Measurements from ENCODE around the gene OR11A1. TPM values are rescaled to one million over a fixed set of nuclear protein-coding genes. Genes with fewer than 3 reads are reported as not detected.
"Not testable (repeated sequence)": the region's sequence is repeated elsewhere in the genome, so short reads cannot be mapped to it uniquely, and the experiment has no call there.

Gene OR11A1
- polyA plus RNA-seq, 4 donors, result not detected

GRCh38 chr6:29479560-29479959, 22.7 kb upstream of the OR11A1 start:
- DNase-seq (ENCODE audit: low read depth in 4 of 4, low spot score in 2 of 4), result no peak

- DNase-seq (ENCODE audit: low read depth in 4 of 4, low spot score in 2 of 4), result no peak
Observed at GRCh38 chr6:29478740-29479139, 21.9 kb upstream of the OR11A1 start.

GRCh38 chr6:29477923-29478450, 21.1 kb upstream of the OR11A1 start:
- DNase-seq (ENCODE audit: low read depth in 4 of 4, low spot score in 2 of 4), result no peak

- no peak for DNase-seq (ENCODE audit: low read depth in 4 of 4, low spot score in 2 of 4)
Observed at GRCh38 chr6:29474996-29475395, 18.1 kb upstream of the OR11A1 start.

GRCh38 chr6:29466241-29466640, 9.4 kb upstream of the OR11A1 start:
- no peak for DNase-seq (ENCODE audit: low read depth in 4 of 4, low spot score in 2 of 4)

GRCh38 chr6:29465801-29466200, 8.9 kb upstream of the OR11A1 start:
- no peak for DNase-seq (ENCODE audit: low read depth in 4 of 4, low spot score in 2 of 4)

GRCh38 chr6:29465279-29465678, 8.4 kb upstream of the OR11A1 start:
- no peak for DNase-seq (ENCODE audit: low read depth in 4 of 4, low spot score in 2 of 4)

- DNase-seq (ENCODE audit: low read depth in 4 of 4, low spot score in 2 of 4), result no peak
Observed at GRCh38 chr6:29462022-29462421, 5.2 kb upstream of the OR11A1 start.

- no peak for DNase-seq (ENCODE audit: low read depth in 4 of 4, low spot score in 2 of 4)
Observed at GRCh38 chr6:29461021-29461814, 4.3 kb upstream of the OR11A1 start.

- no peak for DNase-seq (ENCODE audit: low read depth in 4 of 4, low spot score in 2 of 4)
Observed at GRCh38 chr6:29451471-29452193, 5.2 kb downstream of the OR11A1 start.

- no peak for DNase-seq (ENCODE audit: low read depth in 4 of 4, low spot score in 2 of 4)
Observed at GRCh38 chr6:29447670-29448069, 9.2 kb downstream of the OR11A1 start.

GRCh38 chr6:29444031-29444430, 12.8 kb downstream of the OR11A1 start:
- DNase-seq (ENCODE audit: low read depth in 4 of 4, low spot score in 2 of 4), result not testable (repeated sequence)

GRCh38 chr6:29442719-29443118, 14.2 kb downstream of the OR11A1 start:
- DNase-seq (ENCODE audit: low read depth in 4 of 4, low spot score in 2 of 4), result no peak

- DNase-seq (ENCODE audit: low read depth in 4 of 4, low spot score in 2 of 4), result no peak
Observed at GRCh38 chr6:29439006-29439405, 17.9 kb downstream of the OR11A1 start, which contains the start of gene OR10C1. Gene OR10C1 (plus strand): TSS chr6:29439306. CDS start chr6:29440016, 710 bp downstream.

GRCh38 chr6:29436730-29437129, 20.1 kb downstream of the OR11A1 start:
- not testable (repeated sequence) for DNase-seq (ENCODE audit: low read depth in 4 of 4, low spot score in 2 of 4)

GRCh38 chr6:29426654-29427053, 30.2 kb downstream of the OR11A1 start:
- DNase-seq (ENCODE audit: low read depth in 4 of 4, low spot score in 2 of 4), result no peak

- DNase-seq (ENCODE audit: low read depth in 4 of 4, low spot score in 2 of 4), result no peak
Observed at GRCh38 chr6:29425075-29425474, 31.8 kb downstream of the OR11A1 start.

GRCh38 chr6:29424575-29424974, 32.3 kb downstream of the OR11A1 start:
- DNase-seq (ENCODE audit: low read depth in 4 of 4, low spot score in 2 of 4), result no peak

- no peak for DNase-seq (ENCODE audit: low read depth in 4 of 4, low spot score in 2 of 4)
Observed at GRCh38 chr6:29424168-29424567, 32.7 kb downstream of the OR11A1 start.

GRCh38 chr6:29419516-29419915, 37.4 kb downstream of the OR11A1 start:
- DNase-seq (ENCODE audit: low read depth in 4 of 4, low spot score in 2 of 4), result no peak

- no peak for DNase-seq (ENCODE audit: low read depth in 4 of 4, low spot score in 2 of 4)
Observed at GRCh38 chr6:29414588-29414987, 42.3 kb downstream of the OR11A1 start, which contains the start of gene OR12D1. Gene OR12D1 (plus strand): TSS chr6:29414928.

GRCh38 chr6:29403801-29404200, 53.1 kb downstream of the OR11A1 start:
- no peak for DNase-seq (ENCODE audit: low read depth in 4 of 4, low spot score in 2 of 4)
